Anterior cingulate cortex (tissue), 58 donors: ENCODE results near the gene FGD2.
A peak's percentile ranks its signal among the peaks of the same experiment; 100 is the strongest.
"Not testable (repeated sequence)": the region's sequence is repeated elsewhere in the genome, so short reads cannot be mapped to it uniquely, and the experiment has no call there.

ENCODE experiments used
- DNase-seq, 58 donors: peaks; one replicate each; lab custom pipeline; 2025; lab: John Stamatoyannopoulos, UW

FGD2 gene

GRCh38 chr6:37052027-37052628 is 46.7 kb downstream of the FGD2 start:
- no peak for DNase-seq

- no peak for DNase-seq
Measured at GRCh38 chr6:37053683-37054082, 48.2 kb downstream of the FGD2 start.

GRCh38 chr6:37054171-37054570 is 48.7 kb downstream of the FGD2 start:
- DNase-seq = no peak

GRCh38 chr6:37054580-37054979 is 49.1 kb downstream of the FGD2 start:
- no peak for DNase-seq

- no peak for DNase-seq
Measured at GRCh38 chr6:37056112-37056403, 50.6 kb downstream of the FGD2 start.

GRCh38 chr6:37056439-37057127 is 51.1 kb downstream of the FGD2 start:
- DNase-seq = no peak

GRCh38 chr6:37057128-37057471 is 51.6 kb downstream of the FGD2 start:
- DNase-seq = no peak

GRCh38 chr6:37057678-37058077 is 52.2 kb downstream of the FGD2 start:
- no peak for DNase-seq

GRCh38 chr6:37058084-37058586 is 52.7 kb downstream of the FGD2 start:
- no peak for DNase-seq

GRCh38 chr6:37058984-37059343 is 53.5 kb downstream of the FGD2 start:
- DNase-seq = not testable (repeated sequence)

- peak in 40 of 58 donors; percentile 6 to 83 (median 32) for DNase-seq
Measured at GRCh38 chr6:37059344-37060194, 54.1 kb downstream of the FGD2 start.

- DNase-seq = no peak
Measured at GRCh38 chr6:37060195-37060559, 54.7 kb downstream of the FGD2 start.

GRCh38 chr6:37061157-37061804 is 55.8 kb downstream of the FGD2 start:
- DNase-seq = peak in 50 of 58 donors; percentile 8 to 81 (median 52)

- DNase-seq = no peak
Measured at GRCh38 chr6:37062424-37062823, 57.0 kb downstream of the FGD2 start.

GRCh38 chr6:37068356-37069270 is 63.2 kb downstream of the FGD2 start:
- no peak for DNase-seq

GRCh38 chr6:37069639-37070038 is 64.2 kb downstream of the FGD2 start:
- no peak for DNase-seq

- DNase-seq = no peak
Measured at GRCh38 chr6:37072526-37072925, 67.1 kb downstream of the FGD2 start.

GRCh38 chr6:37074053-37074827 is 68.8 kb downstream of the FGD2 start:
- no peak for DNase-seq

GRCh38 chr6:37077191-37077904 is 71.9 kb downstream of the FGD2 start:
- no peak for DNase-seq
